ENCODE measurements around the gene TMEM270.

The TMEM270 gene

DNA sequence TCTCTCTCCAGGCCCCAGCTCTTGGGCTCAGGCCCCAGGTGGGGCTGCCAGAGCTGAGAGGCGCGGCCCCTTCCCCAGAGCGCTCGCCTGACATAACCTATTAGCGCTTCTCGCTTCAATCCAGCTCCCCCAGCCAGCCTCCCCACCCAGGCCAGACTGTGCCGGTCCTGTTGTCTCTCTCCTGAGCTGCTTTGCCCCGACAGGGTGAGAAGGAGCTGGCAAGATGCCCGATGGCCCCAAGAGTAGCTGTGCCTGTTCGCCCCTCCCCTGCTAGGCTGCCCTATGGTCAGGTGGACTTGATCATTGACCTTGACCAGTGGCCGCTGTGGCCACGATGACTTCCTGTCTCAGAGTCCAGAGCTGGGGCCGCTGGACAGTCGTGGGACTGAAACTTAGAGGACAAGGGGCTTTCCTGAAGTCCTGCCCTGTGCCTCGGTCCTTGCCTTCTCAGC, 9.1 kb downstream of the TMEM270 start:
- H3K36me3 ChIP-seq, result no peaks in the 10 kb centered on the region
- no peaks in the 10 kb centered on the region for H3K27me3 ChIP-seq
- peak in 1 of 2 donors; percentile 51 for DNase-seq
- no peak overlapping the region for H3K4me3 ChIP-seq
- peak overlapping the region; percentile 90 to 94 for H3K27ac ChIP-seq
- H3K4me1 ChIP-seq, result peaks cover 4 to 58% (median 48%) of the 10 kb centered on the region in 4 donors
- intact Hi-C loops (cut with DNase I; ENCODE audit: low total_unique reads), result no loop called here
- H3K9me3 ChIP-seq, result no peaks in the 10 kb centered on the region
- no peak for TF ChIP-seq CTCF (IDR thresholded peaks at IDR 0.05)

- no peak for DNase-seq
- H3K27ac ChIP-seq, result peak overlapping the region; percentile 90 to 94
- no peak overlapping the region for H3K4me3 ChIP-seq
- intact Hi-C loops (cut with DNase I; ENCODE audit: low total_unique reads), result no loop called here
- TF ChIP-seq CTCF (IDR thresholded peaks at IDR 0.05), result no peak
- H3K27me3 ChIP-seq, result no peaks in the 10 kb centered on the region
- H3K36me3 ChIP-seq, result no peaks in the 10 kb centered on the region
- H3K9me3 ChIP-seq, result no peaks in the 10 kb centered on the region
- peaks cover 4 to 58% (median 48%) of the 10 kb centered on the region in 4 donors for H3K4me1 ChIP-seq
These were observed 10.4 kb downstream of the TMEM270 start for GRCh38 chr7:73871163-73872011.

GRCh38 chr7:73872056-73872908, 11.3 kb downstream of the TMEM270 start:
- peaks cover 4 to 63% (median 50%) of the 10 kb centered on the region in 4 donors for H3K4me1 ChIP-seq
- no peak for TF ChIP-seq CTCF (IDR thresholded peaks at IDR 0.05)
- no peak overlapping the region for H3K4me3 ChIP-seq
- peak overlapping the region; percentile 90 to 94 for H3K27ac ChIP-seq
- no peak for DNase-seq
- intact Hi-C loops (cut with DNase I; ENCODE audit: low total_unique reads), result no loop called here
- no peaks in the 10 kb centered on the region for H3K27me3 ChIP-seq
- H3K36me3 ChIP-seq, result no peaks in the 10 kb centered on the region
- no peaks in the 10 kb centered on the region for H3K9me3 ChIP-seq

DNA sequence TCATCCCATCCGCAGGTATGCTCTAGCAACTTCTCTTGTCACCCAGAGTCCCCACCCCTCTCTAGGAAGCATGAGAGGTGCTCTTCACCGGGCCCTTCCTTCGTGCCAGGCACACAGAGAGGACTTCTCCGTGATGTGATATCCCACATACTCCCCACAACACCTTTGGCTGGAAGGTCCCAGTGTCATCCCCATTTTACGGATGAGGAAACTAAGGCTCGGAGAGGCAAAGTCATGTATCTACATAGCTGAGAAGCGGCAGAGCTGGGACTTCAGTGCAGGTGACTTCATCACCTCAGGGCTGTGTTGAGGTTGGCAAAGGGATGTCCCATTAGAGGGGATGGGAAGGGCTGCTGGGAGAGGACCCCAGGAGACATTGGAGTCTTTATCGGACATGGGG, 15.4 kb downstream of the TMEM270 start:
- no peaks in the 10 kb centered on the region for H3K36me3 ChIP-seq
- no peak overlapping the region for H3K27ac ChIP-seq
- intact Hi-C loops (cut with DNase I; ENCODE audit: low total_unique reads), result no loop called here
- DNase-seq, result no peak
- no peak overlapping the region for H3K4me3 ChIP-seq
- no peak for TF ChIP-seq CTCF (IDR thresholded peaks at IDR 0.05)
- no peaks in the 10 kb centered on the region for H3K27me3 ChIP-seq
- H3K9me3 ChIP-seq, result no peaks in the 10 kb centered on the region
- peaks cover 0 to 62% (median 44%) of the 10 kb centered on the region in 4 donors for H3K4me1 ChIP-seq

GRCh38 chr7:73876973-73877372, 16.0 kb downstream of the TMEM270 start:
- TF ChIP-seq CTCF (IDR thresholded peaks at IDR 0.05), result no peak
- Histone ChIP-seq H3K27me3 (no peaks in the 10 kb centered on the region), H3K4me1 (peaks cover 0 to 62% (median 44%) of the 10 kb centered on the region in 4 donors), H3K36me3 (no peaks in the 10 kb centered on the region), H3K27ac (peak overlapping the region; percentile 32 to 50), H3K9me3 (no peaks in the 10 kb centered on the region), H3K4me3 (no peak overlapping the region)
- intact Hi-C loops (cut with DNase I; ENCODE audit: low total_unique reads), result no loop called here
- no peak for DNase-seq
